C4-2B (cell line): ENCODE data around the gene TBX4.

Experiments used
- ZFX ChIP-seq: fragments of 450-650 bp; IDR thresholded peaks from 2 replicates; pipeline ENCODE4 v1.6.1; 2017
- TF ChIP-seq, protein P1 (sequence below): fragments of 450-650 bp; conservative IDR thresholded peaks from 2 replicates; pipeline ENCODE4 v1.5.1; 2017; ENCODE audit warnings: mild to moderate bottlenecking

DNA sequence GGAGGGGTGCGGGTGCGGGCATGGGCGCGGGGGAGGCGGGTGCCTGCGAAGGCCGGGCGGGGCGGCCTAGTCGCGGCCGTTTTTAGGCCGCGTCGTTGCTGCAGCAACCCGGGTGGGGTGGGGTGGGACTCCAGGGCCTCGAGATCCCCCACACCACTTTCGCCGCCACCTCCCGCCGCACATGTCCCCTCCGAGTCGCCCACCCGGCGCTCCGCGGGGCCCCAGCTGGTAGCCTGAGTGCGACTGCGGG is 41.3 kb upstream of the TBX4 start:
- TF ChIP-seq, protein P1, sequence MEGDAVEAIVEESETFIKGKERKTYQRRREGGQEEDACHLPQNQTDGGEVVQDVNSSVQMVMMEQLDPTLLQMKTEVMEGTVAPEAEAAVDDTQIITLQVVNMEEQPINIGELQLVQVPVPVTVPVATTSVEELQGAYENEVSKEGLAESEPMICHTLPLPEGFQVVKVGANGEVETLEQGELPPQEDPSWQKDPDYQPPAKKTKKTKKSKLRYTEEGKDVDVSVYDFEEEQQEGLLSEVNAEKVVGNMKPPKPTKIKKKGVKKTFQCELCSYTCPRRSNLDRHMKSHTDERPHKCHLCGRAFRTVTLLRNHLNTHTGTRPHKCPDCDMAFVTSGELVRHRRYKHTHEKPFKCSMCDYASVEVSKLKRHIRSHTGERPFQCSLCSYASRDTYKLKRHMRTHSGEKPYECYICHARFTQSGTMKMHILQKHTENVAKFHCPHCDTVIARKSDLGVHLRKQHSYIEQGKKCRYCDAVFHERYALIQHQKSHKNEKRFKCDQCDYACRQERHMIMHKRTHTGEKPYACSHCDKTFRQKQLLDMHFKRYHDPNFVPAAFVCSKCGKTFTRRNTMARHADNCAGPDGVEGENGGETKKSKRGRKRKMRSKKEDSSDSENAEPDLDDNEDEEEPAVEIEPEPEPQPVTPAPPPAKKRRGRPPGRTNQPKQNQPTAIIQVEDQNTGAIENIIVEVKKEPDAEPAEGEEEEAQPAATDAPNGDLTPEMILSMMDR = no peak; the same call in 1 of the 2 replicates
- no peak for TF ChIP-seq ZFX
